Activated CD4-positive, alpha-beta T cell treated with anti-CD3 and anti-CD28 coated beads, Interleukin-2, amount 10 ng/mL, durations not matched to agents 7 days and 5 days (primary cell): ENCODE results near the gene FAM83G. TPM values are rescaled to one million over a fixed set of nuclear protein-coding genes. Genes with fewer than 3 reads are reported as not detected.

Source experiments
- CTCF ChIA-PET: fragments of 350-600 bp; sonication (Branson Sonifier 250); formaldehyde crosslinking; loops from one replicate; lab custom pipeline; 2021; ENCODE audit warnings: antibody characterized with exemption; lab: Charles Lee
- POLR2A ChIA-PET: fragments of 350-600 bp; sonication (Branson Sonifier 250); formaldehyde crosslinking; loops from one replicate; lab custom pipeline; 2021; ENCODE audit warnings: antibody characterized with exemption; lab: Charles Lee
- DNase-seq: peaks from one replicate; pipeline ENCODE4 v3.0.0-alpha.2; 2020
- H3K27ac Mint-ChIP-seq: one replicate; pipeline ENCODE4 v1.8.0; 2021; ENCODE audit warnings: mild to moderate bottlenecking, moderate library complexity, mixed read lengths
- H3K27me3 Mint-ChIP-seq: one replicate; pipeline ENCODE4 v1.8.0; 2021; ENCODE audit warnings: mixed read lengths
- H3K36me3 Mint-ChIP-seq: one replicate; pipeline ENCODE4 v1.8.0; 2021; ENCODE audit warnings: low read depth, mixed read lengths
- H3K4me1 Mint-ChIP-seq: one replicate; pipeline ENCODE4 v1.8.0; 2021; ENCODE audit warnings: mixed read lengths
- H3K4me3 Mint-ChIP-seq: one replicate; pipeline ENCODE4 v1.8.0; 2021; ENCODE audit warnings: mild to moderate bottlenecking, moderate library complexity, mixed read lengths
- H3K9me3 Mint-ChIP-seq: one replicate; pipeline ENCODE4 v1.8.0; 2021; ENCODE audit warnings: mixed read lengths
- total RNA-seq, 2 experiments: library from RNA; stranded (reverse); gene quantifications; one replicate each; pipeline ENCODE4 v1.2.3, GENCODE V29; 2021

Gene FAM83G
- total RNA-seq, 2 experiments from 2014 or later: 7.1 to 9.1 TPM

GRCh38 chr17:19011581-19011980 lies 7.0 kb upstream of the FAM83G start:
- ChIA-PET POLR2A (no interaction called here), CTCF (interaction anchor here (0.9 kb wide), 1 partner anchor 50 kb away, joined by 3 read pairs; no protein-coding TSS in a partner anchor)
- Mint-ChIP-seq H3K9me3 (no peaks in the 10 kb centered on the region), H3K27ac (no peak overlapping the region), H3K4me1 (peaks cover 2% of the 10 kb centered on the region), H3K4me3 (no peak overlapping the region), H3K36me3 (no peaks in the 10 kb centered on the region), H3K27me3 (peaks cover 4% of the 10 kb centered on the region)
- DNase-seq: no peak

GRCh38 chr17:19010729-19011505 lies 6.4 kb upstream of the FAM83G start:
- Mint-ChIP-seq H3K36me3 (no peaks in the 10 kb centered on the region), H3K27me3 (peaks cover 7% of the 10 kb centered on the region), H3K9me3 (no peaks in the 10 kb centered on the region), H3K4me3 (no peak overlapping the region), H3K27ac (no peak overlapping the region), H3K4me1 (peaks cover 2% of the 10 kb centered on the region)
- ChIA-PET POLR2A (no interaction called here), CTCF (interaction anchor here (0.9 kb wide), 1 partner anchor 50 kb away, joined by 3 read pairs; no protein-coding TSS in a partner anchor)
- no peak for DNase-seq

DNA sequence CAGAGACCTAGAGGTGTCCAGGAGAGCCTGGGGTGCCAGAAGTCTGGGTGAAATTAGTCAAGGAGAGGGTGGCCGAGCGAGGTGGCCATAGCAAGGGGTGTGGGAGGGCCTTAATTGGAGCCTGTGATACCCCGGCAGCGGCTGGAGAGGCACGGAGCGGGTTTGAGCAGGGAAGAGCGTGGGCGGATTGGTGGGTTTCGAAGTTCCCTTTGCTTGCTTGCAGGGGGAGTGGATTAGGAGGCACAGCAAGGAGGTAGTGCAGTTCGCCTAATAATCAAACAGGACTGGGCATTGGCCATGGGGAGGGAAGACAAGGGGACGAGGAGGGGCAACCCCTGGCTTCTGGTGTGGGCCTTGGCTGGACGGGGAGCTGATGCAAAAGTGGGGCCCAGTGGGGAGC lies 5.4 kb upstream of the FAM83G start:
- Mint-ChIP-seq H3K4me3 (no peak overlapping the region), H3K4me1 (peaks cover 5% of the 10 kb centered on the region), H3K9me3 (no peaks in the 10 kb centered on the region), H3K36me3 (no peaks in the 10 kb centered on the region), H3K27ac (peak overlapping the region; percentile 15), H3K27me3 (peaks cover 7% of the 10 kb centered on the region)
- CTCF ChIA-PET: no interaction called here
- POLR2A ChIA-PET: no interaction called here
- no peak for DNase-seq

DNA sequence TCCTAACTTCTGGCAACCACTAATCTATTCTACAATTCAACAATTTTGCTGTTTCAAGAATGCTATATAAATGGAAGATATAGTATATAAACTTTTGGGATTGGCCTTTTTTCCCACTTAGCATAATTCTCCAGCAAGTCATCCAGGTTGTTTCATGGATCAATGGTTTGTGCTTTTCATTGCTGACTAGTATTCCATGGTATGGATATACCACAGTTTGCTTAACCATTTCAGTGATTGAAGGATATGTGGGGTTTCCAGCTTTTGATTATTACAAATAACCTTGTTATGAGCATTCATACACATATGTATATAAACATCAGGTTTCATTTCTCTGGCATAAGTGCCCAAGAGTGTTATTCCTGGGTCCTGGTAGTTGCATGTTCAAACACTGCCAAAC lies 2.1 kb upstream of the FAM83G start:
- H3K4me1 Mint-ChIP-seq: peaks cover 27% of the 10 kb centered on the region
- H3K36me3 Mint-ChIP-seq: peaks cover 2% of the 10 kb centered on the region
- ChIA-PET POLR2A (no interaction called here), CTCF (interaction anchor here (1.2 kb wide), 1 partner anchor 17 kb away, joined by 3 read pairs; no protein-coding TSS in a partner anchor)
- no peaks in the 10 kb centered on the region for H3K9me3 Mint-ChIP-seq
- peaks cover 7% of the 10 kb centered on the region for H3K27me3 Mint-ChIP-seq
- H3K4me3 Mint-ChIP-seq: no peak overlapping the region
- no peak for DNase-seq
- no peak overlapping the region for H3K27ac Mint-ChIP-seq

DNA sequence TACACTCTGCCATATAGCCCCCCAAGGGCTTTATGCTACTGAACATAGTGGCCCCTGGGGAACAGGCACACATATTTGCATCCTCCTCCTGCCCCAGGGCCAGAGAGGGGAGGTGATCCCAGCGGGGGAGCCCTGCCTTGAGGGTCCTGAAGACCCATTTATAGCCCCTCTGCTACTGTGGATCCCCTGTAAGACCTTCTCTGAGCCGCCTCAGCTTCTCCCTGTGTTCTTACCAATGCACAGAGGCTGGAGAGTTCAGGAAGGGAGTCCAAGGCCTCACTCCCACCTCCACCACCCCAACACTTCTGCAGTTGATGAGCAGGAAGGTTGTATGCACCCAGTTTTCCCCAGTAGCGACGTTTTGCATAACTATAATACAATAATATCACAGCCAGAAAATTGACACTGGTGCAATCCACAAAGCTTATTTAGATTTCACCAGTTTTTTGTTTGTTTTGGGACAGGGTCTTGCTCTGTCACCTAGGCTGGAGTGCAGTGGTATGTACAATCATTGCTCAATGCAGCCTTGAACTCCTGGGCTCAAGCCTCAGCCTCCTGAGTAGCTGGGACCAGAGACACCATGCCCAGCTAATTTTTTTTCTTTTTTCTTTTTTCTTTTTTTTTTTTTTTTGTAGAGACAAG lies 1.3 kb upstream of the FAM83G start:
- Mint-ChIP-seq H3K36me3 (peaks cover 2% of the 10 kb centered on the region), H3K4me3 (peak overlapping the region; percentile 49), H3K9me3 (no peaks in the 10 kb centered on the region), H3K27ac (peak overlapping the region; percentile 5), H3K27me3 (peaks cover 7% of the 10 kb centered on the region), H3K4me1 (peaks cover 33% of the 10 kb centered on the region)
- ChIA-PET POLR2A (no interaction called here), CTCF (interaction anchor here (1.2 kb wide), 1 partner anchor 18 kb away, joined by 3 read pairs; no protein-coding TSS in a partner anchor)
- no peak for DNase-seq

DNA sequence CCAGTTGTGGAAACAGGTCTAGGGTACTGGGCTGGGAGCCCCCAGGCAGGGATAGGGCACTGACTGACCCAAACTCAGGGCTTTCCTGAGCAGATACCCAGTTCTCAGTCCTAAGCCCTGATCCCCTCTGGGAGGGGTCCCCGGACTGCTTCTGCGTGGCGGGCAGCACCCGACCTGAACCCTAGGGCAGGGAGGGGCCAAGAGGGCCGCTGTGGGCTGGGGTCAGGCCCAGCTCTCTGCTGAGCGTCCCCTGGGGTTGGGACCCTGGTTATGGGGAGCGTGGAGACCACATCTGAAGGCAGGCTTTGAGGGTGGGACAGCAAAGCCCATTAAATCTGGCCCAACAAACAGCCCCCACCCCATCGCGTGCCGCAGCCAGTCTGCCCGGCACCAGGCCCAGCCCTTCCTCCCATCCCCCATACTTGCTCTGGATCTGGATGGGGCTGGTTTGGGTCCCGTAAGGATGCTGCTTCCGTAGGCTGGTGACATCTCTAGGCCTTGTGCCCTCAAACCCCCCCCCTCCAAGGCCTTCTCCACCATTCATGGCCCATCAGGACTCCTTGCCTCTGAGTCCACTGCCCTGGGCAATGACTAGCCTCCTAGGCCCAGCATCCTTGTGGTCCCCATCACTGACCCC lies 691 bp upstream of the FAM83G start:
- peak overlapping the region; percentile 51 for H3K4me3 Mint-ChIP-seq
- no peaks in the 10 kb centered on the region for H3K9me3 Mint-ChIP-seq
- POLR2A ChIA-PET: no interaction called here
- H3K27ac Mint-ChIP-seq: peak overlapping the region; percentile 62
- H3K36me3 Mint-ChIP-seq: peaks cover 2% of the 10 kb centered on the region
- DNase-seq: no peak
- CTCF ChIA-PET: interaction anchor here (1.2 to 2.6 kb wide), 2 partner anchors 14 to 18 kb away, joined by 3 to 7 read pairs; no protein-coding TSS in a partner anchor
- H3K27me3 Mint-ChIP-seq: peaks cover 7% of the 10 kb centered on the region
- H3K4me1 Mint-ChIP-seq: peaks cover 34% of the 10 kb centered on the region

- H3K9me3 Mint-ChIP-seq: no peaks in the 10 kb centered on the region
- H3K27ac Mint-ChIP-seq: peak overlapping the region; percentile 86
- H3K4me1 Mint-ChIP-seq: peaks cover 34% of the 10 kb centered on the region
- peak; percentile 26 for DNase-seq
- peaks cover 2% of the 10 kb centered on the region for H3K36me3 Mint-ChIP-seq
- POLR2A ChIA-PET: no interaction called here
- peaks cover 7% of the 10 kb centered on the region for H3K27me3 Mint-ChIP-seq
- peak overlapping the region; percentile 86 for H3K4me3 Mint-ChIP-seq
- CTCF ChIA-PET: interaction anchor here (1.0 to 2.6 kb wide), 3 partner anchors 12 to 19 kb away, joined by 3 to 7 read pairs (median 3); no protein-coding TSS in a partner anchor
Measured at GRCh38 chr17:19003543-19004420, 782 bp downstream of the FAM83G start.

DNA sequence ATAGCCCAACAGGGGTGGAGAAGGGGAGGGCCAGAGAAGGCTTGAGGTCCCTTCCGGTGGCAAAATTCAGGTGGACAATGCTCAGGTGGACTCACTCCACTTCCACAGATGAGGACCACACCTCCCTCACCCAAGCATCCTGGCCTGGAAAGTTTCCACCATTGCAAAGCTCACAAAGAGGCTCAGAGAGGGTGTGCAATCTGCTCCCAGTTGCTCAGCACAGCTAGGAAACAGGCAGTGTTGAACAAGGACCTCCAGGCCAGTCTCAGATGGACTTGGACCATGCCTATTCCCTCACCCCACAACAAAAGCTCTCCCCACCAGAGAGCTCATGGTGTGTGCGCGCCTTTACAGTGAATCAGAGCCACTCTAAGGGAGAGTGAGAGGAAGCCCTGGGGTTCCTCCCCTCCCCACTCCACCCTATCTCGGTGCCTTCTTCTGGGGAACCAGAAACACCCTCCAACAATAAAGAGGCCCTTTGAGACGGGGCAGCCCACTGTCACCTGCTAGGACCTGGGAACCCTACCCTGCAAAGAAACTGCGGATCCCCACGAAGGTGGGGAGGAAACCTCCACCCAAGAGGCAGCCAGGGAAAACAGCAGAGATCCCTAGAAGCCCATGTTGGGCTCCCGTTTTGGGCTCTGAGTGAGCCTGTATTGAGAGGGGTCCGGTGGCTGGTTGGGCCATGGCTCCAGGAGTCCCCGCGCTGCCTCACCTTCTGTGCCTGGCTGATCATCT lies 1.6 kb downstream of the FAM83G start:
- DNase-seq: peak; percentile 28
- H3K4me3 Mint-ChIP-seq: peak overlapping the region; percentile 86
- no peaks in the 10 kb centered on the region for H3K9me3 Mint-ChIP-seq
- ChIA-PET CTCF (interaction anchor here (1.0 to 2.6 kb wide), 5 partner anchors 9 to 46 kb away, joined by 3 to 7 read pairs (median 4); no protein-coding TSS in a partner anchor), POLR2A (no interaction called here)
- peak overlapping the region; percentile 71 for H3K27ac Mint-ChIP-seq
- H3K36me3 Mint-ChIP-seq: peaks cover 2% of the 10 kb centered on the region
- peaks cover 7% of the 10 kb centered on the region for H3K27me3 Mint-ChIP-seq
- peaks cover 34% of the 10 kb centered on the region for H3K4me1 Mint-ChIP-seq

- H3K27me3 Mint-ChIP-seq: peaks cover 7% of the 10 kb centered on the region
- CTCF ChIA-PET: interaction anchor here (1.2 to 1.8 kb wide), 3 partner anchors 8 to 45 kb away, joined by 3 to 5 read pairs (median 4); no protein-coding TSS in a partner anchor
- H3K9me3 Mint-ChIP-seq: no peaks in the 10 kb centered on the region
- peak overlapping the region; percentile 10 for H3K27ac Mint-ChIP-seq
- H3K36me3 Mint-ChIP-seq: peaks cover 2% of the 10 kb centered on the region
- peak overlapping the region; percentile 26 for H3K4me3 Mint-ChIP-seq
- H3K4me1 Mint-ChIP-seq: peaks cover 34% of the 10 kb centered on the region
- DNase-seq: no peak
- POLR2A ChIA-PET: no interaction called here
Measured at GRCh38 chr17:19001907-19002590, 2.5 kb downstream of the FAM83G start.

- ChIA-PET CTCF (interaction anchor here (0.7 to 1.8 kb wide), 3 partner anchors 14 to 42 kb away, joined by 3 to 5 read pairs (median 4); no protein-coding TSS in a partner anchor), POLR2A (no interaction called here)
- H3K27me3 Mint-ChIP-seq: no peaks in the 10 kb centered on the region
- peaks cover 34% of the 10 kb centered on the region for H3K4me1 Mint-ChIP-seq
- H3K27ac Mint-ChIP-seq: no peak overlapping the region
- no peak for DNase-seq
- no peak overlapping the region for H3K4me3 Mint-ChIP-seq
- H3K9me3 Mint-ChIP-seq: peaks cover 6% of the 10 kb centered on the region
- peaks cover 11% of the 10 kb centered on the region for H3K36me3 Mint-ChIP-seq
Measured at GRCh38 chr17:19000531-19001325, 3.8 kb downstream of the FAM83G start.
